Osteocyte (in vitro differentiated cells): ENCODE results near the gene TRABD2A. TPM values are rescaled to one million over a fixed set of nuclear protein-coding genes. Genes with fewer than 3 reads are reported as not detected.

Source experiments
- DNase-seq: peaks from one replicate; pipeline ENCODE4 v3.0.0; 2021; ENCODE audit warnings: mixed read lengths; ENCODE audit not compliant: unreplicated experiment; ENCODE audit errors: extremely low spot score
- H3K27ac Mint-ChIP-seq: one replicate; pipeline ENCODE4 v1.8.0; 2021; ENCODE audit warnings: mild to moderate bottlenecking, mixed read lengths; ENCODE audit not compliant: unreplicated experiment
- H3K27me3 Mint-ChIP-seq: one replicate; pipeline ENCODE4 v1.8.0; 2021; ENCODE audit warnings: mixed read lengths; ENCODE audit not compliant: unreplicated experiment
- H3K36me3 Mint-ChIP-seq: one replicate; pipeline ENCODE4 v1.8.0; 2021; ENCODE audit warnings: mixed read lengths; ENCODE audit not compliant: unreplicated experiment
- H3K4me1 Mint-ChIP-seq: one replicate; pipeline ENCODE4 v1.8.0; 2021; ENCODE audit warnings: mixed read lengths; ENCODE audit not compliant: unreplicated experiment
- H3K4me3 Mint-ChIP-seq: one replicate; pipeline ENCODE4 v1.8.0; 2021; ENCODE audit warnings: mild to moderate bottlenecking, moderate library complexity, mixed read lengths; ENCODE audit not compliant: unreplicated experiment
- H3K9me3 Mint-ChIP-seq: one replicate; pipeline ENCODE4 v1.8.0; 2021; ENCODE audit warnings: mixed read lengths; ENCODE audit not compliant: unreplicated experiment
- CTCF ChIP-seq: fragments of 200-600 bp; sonication (generic); IDR thresholded peaks from 2 replicates; pipeline ENCODE4 v1.5.0; 2021; ENCODE audit warnings: antibody characterized with exemption, mild to moderate bottlenecking, moderate library complexity
- long read RNA-seq: library from polyadenylated mRNA; unstranded; transcript quantifications from one replicate; pipeline ENCODE4 v2.0.0, GENCODE V29; 2021
- total RNA-seq: library from RNA; stranded (reverse); gene quantifications from 2 replicates; pipeline ENCODE4 v1.2.1, GENCODE V29; 2021

TRABD2A gene
- 0.21 and 0.99 TPM in 2 replicates for total RNA-seq
- long read RNA-seq, partial matches to known transcripts: 0 of 3 reads
- long read RNA-seq, other reads (novel, unspliced or antisense): 2 of 3 reads

- DNase-seq: no peak
- Mint-ChIP-seq H3K27me3 (peaks cover 47% of the 10 kb centered on the region), H3K4me3 (peak within 1 kb of the TSS; percentile 76), H3K36me3 (no peaks in the 10 kb centered on the region), H3K9me3 (no peaks in the 10 kb centered on the region), H3K27ac (peak within 1 kb of the TSS; percentile 48), H3K4me1 (peaks cover 34% of the 10 kb centered on the region)
- TF ChIP-seq CTCF: no peak
Measured at GRCh38 chr2:84880645-84881521, at the start of gene TRABD2A. Gene TRABD2A (minus strand): TSS chr2:84881084. CDS start chr2:84881039, 45 bp downstream.

DNA sequence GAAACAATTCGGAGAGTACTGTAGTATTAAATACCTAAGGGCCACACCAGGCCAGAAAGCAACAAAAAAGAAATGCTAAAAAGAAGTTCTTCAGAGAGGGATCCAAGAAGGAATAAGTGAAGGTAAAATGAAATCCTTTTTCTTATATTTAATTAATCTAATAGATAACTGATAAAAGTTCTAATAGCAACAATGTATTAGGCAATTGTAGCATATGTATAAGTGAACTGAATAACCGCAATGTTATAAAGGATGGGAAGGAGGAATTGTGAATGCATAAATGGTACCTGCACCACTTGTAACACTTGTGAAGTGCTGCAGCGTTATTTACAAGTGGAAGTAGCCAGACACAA lies 46.4 kb upstream of the TRABD2A start:
- Mint-ChIP-seq H3K36me3 (no peaks in the 10 kb centered on the region), H3K27me3 (no peaks in the 10 kb centered on the region), H3K4me1 (peaks cover 16% of the 10 kb centered on the region), H3K9me3 (no peaks in the 10 kb centered on the region), H3K4me3 (peak overlapping the region; percentile 85), H3K27ac (peak overlapping the region; percentile 65)
- no peak for DNase-seq
- no peak for TF ChIP-seq CTCF

DNA sequence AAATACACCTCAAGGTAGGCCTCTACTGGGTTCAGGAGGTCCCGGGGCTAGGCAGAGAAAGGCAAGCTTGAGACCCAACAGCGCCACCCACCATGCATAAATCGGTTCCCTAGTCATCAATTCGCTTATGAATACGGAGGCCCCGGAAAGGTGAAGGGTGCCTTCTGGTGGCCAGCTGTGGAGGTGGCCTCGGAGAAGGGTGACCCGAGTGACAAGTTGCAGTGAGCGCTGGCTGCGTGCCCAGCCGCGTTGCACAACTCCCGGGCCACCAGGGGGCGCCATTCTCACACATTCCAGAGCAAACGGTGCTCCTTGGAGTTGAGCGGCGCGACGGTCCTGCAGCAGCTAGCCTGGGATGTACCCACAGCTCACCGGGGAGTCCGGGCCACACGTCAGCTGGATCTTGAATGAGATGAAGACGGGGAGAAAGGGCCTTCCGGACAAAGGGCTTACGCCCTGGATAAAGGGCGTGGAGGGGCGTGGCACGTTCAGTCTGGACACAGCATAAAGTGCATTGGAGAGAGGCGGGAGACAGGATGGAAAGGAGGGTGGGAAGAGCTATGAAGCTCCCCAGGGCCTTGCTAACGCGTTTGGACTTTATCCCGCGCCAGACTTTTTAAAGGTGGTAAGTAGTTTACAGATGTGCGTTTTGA lies 45.0 kb upstream of the TRABD2A start:
- H3K36me3 Mint-ChIP-seq: no peaks in the 10 kb centered on the region
- peak; percentile 97 for TF ChIP-seq CTCF
- peak overlapping the region; percentile 85 for H3K4me3 Mint-ChIP-seq
- peak overlapping the region; percentile 75 for H3K27ac Mint-ChIP-seq
- H3K27me3 Mint-ChIP-seq: no peaks in the 10 kb centered on the region
- DNase-seq: peak; percentile 97
- H3K4me1 Mint-ChIP-seq: peaks cover 16% of the 10 kb centered on the region
- H3K9me3 Mint-ChIP-seq: no peaks in the 10 kb centered on the region

- no peak for DNase-seq
- Mint-ChIP-seq H3K4me3 (peak overlapping the region; percentile 85), H3K36me3 (no peaks in the 10 kb centered on the region), H3K27me3 (no peaks in the 10 kb centered on the region), H3K27ac (no peak overlapping the region), H3K9me3 (no peaks in the 10 kb centered on the region), H3K4me1 (peaks cover 19% of the 10 kb centered on the region)
- TF ChIP-seq CTCF: no peak
Measured at GRCh38 chr2:84925336-84925723, 44.4 kb upstream of the TRABD2A start.
